CMK (cell line): ENCODE data around the gene MRPS9.

Experiments used
- DNase-seq: peaks from one replicate; pipeline ENCODE4 v3.0.0-alpha.2; 2010; ENCODE audit warnings: low read depth

Gene MRPS9

GRCh38 chr2:105078906-105079495, 41.1 kb downstream of the MRPS9 start:
- DNase-seq: no peak

GRCh38 chr2:105080461-105080860, 42.6 kb downstream of the MRPS9 start:
- DNase-seq: no peak

GRCh38 chr2:105081006-105081601, 43.2 kb downstream of the MRPS9 start:
- no peak for DNase-seq

- DNase-seq: no peak
These were observed 44.2 kb downstream of the MRPS9 start for GRCh38 chr2:105082107-105082506.

- DNase-seq: no peak
These were observed 47.7 kb downstream of the MRPS9 start for GRCh38 chr2:105085525-105085924.

GRCh38 chr2:105087273-105087672, 49.4 kb downstream of the MRPS9 start:
- no peak for DNase-seq

- no peak for DNase-seq
These were observed 52.2 kb downstream of the MRPS9 start for GRCh38 chr2:105090091-105090490.

GRCh38 chr2:105092797-105093196, 54.9 kb downstream of the MRPS9 start:
- DNase-seq: no peak

GRCh38 chr2:105099153-105099552, 61.3 kb downstream of the MRPS9 start:
- no peak for DNase-seq

- no peak for DNase-seq
These were observed 62.4 kb downstream of the MRPS9 start for GRCh38 chr2:105100046-105100840.

GRCh38 chr2:105102001-105102400, 64.1 kb downstream of the MRPS9 start:
- DNase-seq: no peak

- no peak for DNase-seq
These were observed 65.1 kb downstream of the MRPS9 start for GRCh38 chr2:105102963-105103421.

- DNase-seq: no peak
These were observed 65.6 kb downstream of the MRPS9 start for GRCh38 chr2:105103481-105103880.

- no peak for DNase-seq
These were observed 66.4 kb downstream of the MRPS9 start for GRCh38 chr2:105104208-105104731.

GRCh38 chr2:105110295-105110829, 72.5 kb downstream of the MRPS9 start:
- DNase-seq: no peak

- DNase-seq: no peak
These were observed 73.7 kb downstream of the MRPS9 start for GRCh38 chr2:105111365-105112150.

GRCh38 chr2:105112345-105112744, 74.5 kb downstream of the MRPS9 start:
- DNase-seq: no peak

GRCh38 chr2:105113616-105114291, 75.9 kb downstream of the MRPS9 start:
- DNase-seq: no peak

- no peak for DNase-seq
These were observed 76.7 kb downstream of the MRPS9 start for GRCh38 chr2:105114551-105114950.

- no peak for DNase-seq
These were observed 78.5 kb downstream of the MRPS9 start for GRCh38 chr2:105116348-105116747.

GRCh38 chr2:105117565-105117964, 79.7 kb downstream of the MRPS9 start:
- DNase-seq: no peak
